SK-N-MC (cell line): ENCODE data around the gene RHBDD1.

Experiments
- DNase-seq: peaks from one replicate; pipeline ENCODE4 v3.0.0-alpha.2; 2011; ENCODE audit warnings: low read depth, low spot score
- H3K27ac ChIP-seq: fragments of 200-600 bp; sonication (generic); 2 replicates; pipeline ENCODE4 v1.5.1; 2016; ENCODE audit warnings: mixed run types
- H3K36me3 ChIP-seq: fragments of 200-600 bp; sonication (generic); 2 replicates; pipeline ENCODE4 v1.6.1; 2017; ENCODE audit warnings: antibody characterized with exemption, low read length, mixed read lengths; ENCODE audit not compliant: insufficient read depth
- H3K4me3 ChIP-seq: fragments of 200-600 bp; sonication (generic); 2 replicates; pipeline ENCODE4 v1.5.1; 2016
- H3K9ac ChIP-seq: fragments of 200-600 bp; sonication (generic); 2 replicates; pipeline ENCODE4 v1.8.0; 2017; ENCODE audit warnings: mixed run types, mixed read lengths; ENCODE audit not compliant: insufficient read length
- H3K9me3 ChIP-seq: fragments of 200-600 bp; sonication (generic); 2 replicates; pipeline ENCODE4 v1.6.1; 2017; ENCODE audit warnings: low read depth, mild to moderate bottlenecking, antibody characterized with exemption, low read length, moderate library complexity, mixed read lengths
- EZH2 ChIP-seq: fragments of 200-600 bp; sonication (generic); IDR thresholded peaks from one replicate; pipeline ENCODE4 v1.6.1; 2017; ENCODE audit warnings: antibody characterized with exemption
- FOXP2 ChIP-seq: optimal IDR thresholded peaks from 2 replicates; pipeline ENCODE3; 2011; ENCODE audit warnings: mild to moderate bottlenecking, moderate library complexity; ENCODE audit not compliant: insufficient read depth; ENCODE audit errors: extremely low read length, control extremely low read depth
- POLR2AphosphoS5 ChIP-seq: IDR thresholded peaks from 2 replicates; pipeline ENCODE4 v1.6.1; 2012; ENCODE audit warnings: mild to moderate bottlenecking, low read depth, low read length, borderline replicate concordance

The RHBDD1 gene

GRCh38 chr2:227031379-227031778 lies 195.5 kb downstream of the RHBDD1 start:
- no peak overlapping the region for H3K4me3 ChIP-seq
- H3K36me3 ChIP-seq = no peaks in the 10 kb centered on the region
- no peak for DNase-seq
- no peaks in the 10 kb centered on the region for H3K9me3 ChIP-seq
- no peak for TF ChIP-seq EZH2
- no peak for TF ChIP-seq FOXP2
- no peak for TF ChIP-seq POLR2AphosphoS5
- H3K27ac ChIP-seq = no peak overlapping the region
- H3K9ac ChIP-seq = no peak overlapping the region

DNA sequence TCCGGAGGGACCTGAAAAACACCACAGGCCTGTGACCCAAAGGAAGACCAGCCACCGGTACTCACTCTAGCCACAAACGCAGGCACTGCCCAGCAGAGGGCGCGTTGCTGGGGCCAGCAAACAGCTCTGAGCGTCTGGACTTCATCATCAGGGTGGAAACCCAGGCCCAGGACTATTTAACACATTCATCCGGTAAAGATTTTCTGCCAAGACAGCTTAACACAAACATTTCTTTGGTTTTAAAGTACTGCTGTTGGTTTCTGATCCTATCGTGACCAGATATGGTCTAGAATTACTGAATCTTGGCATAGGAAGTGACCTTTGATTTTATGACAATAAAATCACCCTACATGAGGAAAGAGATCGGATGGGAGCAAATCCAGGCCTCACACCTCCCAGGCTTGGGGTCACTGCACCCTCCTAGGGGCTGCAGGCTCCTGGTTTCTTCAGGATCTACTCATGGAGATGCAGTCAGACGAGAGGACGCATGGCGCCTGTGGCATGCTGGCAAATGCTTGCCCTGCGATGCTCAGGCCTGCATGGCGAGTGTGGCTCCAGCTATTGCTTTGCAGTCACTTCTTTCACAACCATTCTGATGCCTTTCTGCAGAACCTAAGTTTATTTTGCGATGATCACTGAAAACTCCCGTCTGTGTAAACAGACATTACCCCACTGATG lies 197.8 kb downstream of the RHBDD1 start:
- TF ChIP-seq FOXP2 = no peak
- no peak for TF ChIP-seq EZH2
- TF ChIP-seq POLR2AphosphoS5 = no peak
- Histone ChIP-seq H3K9ac (no peak overlapping the region), H3K4me3 (no peak overlapping the region), H3K36me3 (no peaks in the 10 kb centered on the region), H3K9me3 (no peaks in the 10 kb centered on the region), H3K27ac (no peak overlapping the region)
- DNase-seq = no peak

DNA sequence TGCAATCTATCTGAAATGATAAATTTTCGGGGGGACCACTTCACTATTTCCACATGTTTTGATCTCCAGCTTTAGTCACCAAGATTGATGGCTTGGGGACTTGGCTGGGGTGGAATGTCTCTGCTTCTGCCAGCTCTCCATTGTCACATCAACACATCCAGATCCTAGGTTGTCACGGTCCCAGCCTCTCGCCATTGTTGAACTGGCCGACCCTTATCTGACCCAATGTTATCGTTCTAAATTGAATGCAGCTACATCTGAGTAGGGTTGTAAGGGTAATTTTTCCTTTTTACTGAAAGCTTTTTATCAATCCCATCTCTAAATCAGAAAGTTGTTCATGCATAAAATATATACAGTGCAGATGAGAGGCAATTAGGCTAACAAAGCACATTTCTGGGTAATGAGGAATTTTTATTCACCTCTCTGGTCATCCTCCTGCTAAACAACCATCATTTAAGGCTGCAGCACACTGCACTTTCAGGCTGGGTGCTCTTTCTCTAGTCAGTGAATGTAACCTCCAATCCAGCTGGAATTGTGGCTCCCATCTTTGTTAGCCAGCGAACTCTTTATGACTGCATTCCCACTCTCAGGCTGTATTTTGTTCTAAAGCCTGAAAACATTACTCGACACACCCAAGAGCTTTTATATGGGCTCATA lies 200.0 kb downstream of the RHBDD1 start:
- no peak for DNase-seq
- Histone ChIP-seq H3K9ac (no peak overlapping the region), H3K36me3 (no peaks in the 10 kb centered on the region), H3K4me3 (no peak overlapping the region), H3K9me3 (no peaks in the 10 kb centered on the region), H3K27ac (no peak overlapping the region)
- no peak for TF ChIP-seq POLR2AphosphoS5
- TF ChIP-seq EZH2 = no peak
- no peak for TF ChIP-seq FOXP2

DNA sequence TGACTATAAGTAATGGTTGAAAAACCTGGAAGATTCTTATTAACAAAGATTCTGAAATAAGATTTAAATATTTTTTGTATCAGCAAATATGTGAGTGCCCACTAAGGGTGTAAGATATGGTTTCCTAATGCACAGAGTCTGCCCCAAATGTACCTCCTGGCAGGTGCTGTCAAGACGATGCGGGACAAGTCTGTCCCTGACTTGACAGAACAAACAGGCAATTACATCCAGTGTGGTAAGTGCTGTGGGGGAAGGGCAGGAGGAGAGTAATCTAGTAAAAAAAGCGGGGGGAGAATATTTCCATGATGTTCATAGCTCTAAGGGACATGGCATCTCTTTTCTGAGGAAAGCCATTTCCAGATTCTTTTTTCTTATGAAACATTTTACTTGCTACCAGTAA lies 200.7 kb downstream of the RHBDD1 start:
- H3K9me3 ChIP-seq = no peaks in the 10 kb centered on the region
- H3K9ac ChIP-seq = no peak overlapping the region
- TF ChIP-seq POLR2AphosphoS5 (no peak), EZH2 (no peak), FOXP2 (no peak)
- H3K4me3 ChIP-seq = no peak overlapping the region
- no peak for DNase-seq
- no peak overlapping the region for H3K27ac ChIP-seq
- H3K36me3 ChIP-seq = no peaks in the 10 kb centered on the region

GRCh38 chr2:227038550-227039189 lies 202.8 kb downstream of the RHBDD1 start:
- Histone ChIP-seq H3K27ac (no peak overlapping the region), H3K36me3 (no peaks in the 10 kb centered on the region), H3K9ac (no peak overlapping the region), H3K9me3 (no peaks in the 10 kb centered on the region), H3K4me3 (no peak overlapping the region)
- DNase-seq = no peak
- no peak for TF ChIP-seq POLR2AphosphoS5
- no peak for TF ChIP-seq EZH2
- no peak for TF ChIP-seq FOXP2

- TF ChIP-seq POLR2AphosphoS5 = no peak
Observed at GRCh38 chr2:227043981-227044380, 208.1 kb downstream of the RHBDD1 start.

More at GRCh38 chr2:227043981-227044380, 208.1 kb downstream of the RHBDD1 start:
- no peak overlapping the region for H3K4me3 ChIP-seq
- H3K9me3 ChIP-seq = no peaks in the 10 kb centered on the region
- no peak for DNase-seq
- no peak overlapping the region for H3K27ac ChIP-seq
- no peak overlapping the region for H3K9ac ChIP-seq
- H3K36me3 ChIP-seq = no peaks in the 10 kb centered on the region
